Measurements from ENCODE around the gene RPL34. TPM values are rescaled to one million over a fixed set of nuclear protein-coding genes. Genes with fewer than 3 reads are reported as not detected.

Gene RPL34
- total and polyA plus RNA-seq, 2 of the 4 experiments (the other 2 are of a cell fraction), result 1,435 to 2,037 TPM

- Histone ChIP-seq H3K36me3 (ENCODE audit: control insufficient read depth, insufficient read depth, low read length) (no peaks in the 10 kb centered on the region), H2AK9ac (replicated peaks; ENCODE audit: low read depth, low read length, poor library complexity) (no peak overlapping the region), H3K4me2 (ENCODE audit: low read depth, low read length) (no peak overlapping the region), H2BK5ac (ENCODE audit: low read depth, low read length, poor library complexity, severe bottlenecking) (no peak overlapping the region), H3K18ac (ENCODE audit: low read depth, low read length) (no peak overlapping the region), H3K4me1 (ENCODE audit: control insufficient read depth, insufficient read depth, low read length) (no peaks in the 10 kb centered on the region), H4K91ac (ENCODE audit: insufficient read depth, low read depth, low read length) (no peak overlapping the region), H3K9ac (ENCODE audit: low read depth, low read length) (no peak overlapping the region), H3K9me1 (ENCODE audit: insufficient read depth, low read length) (no peaks in the 10 kb centered on the region), H3K14ac (replicated peaks; ENCODE audit: low read depth, low read length) (no peak overlapping the region), H4K20me1 (ENCODE audit: insufficient read depth, low read length) (no peaks in the 10 kb centered on the region), H3K56ac (ENCODE audit: extremely low read depth, insufficient read depth, low read length) (no peak overlapping the region), H3K9me3 (ENCODE audit: control insufficient read depth, insufficient read depth, low read length) (no peaks in the 10 kb centered on the region), H4K5ac (ENCODE audit: low read depth, low read length) (no peak overlapping the region), H2BK120ac (ENCODE audit: low read depth, low read length) (no peak overlapping the region), H2AFZ (replicated peaks; ENCODE audit: low read length, poor library complexity) (no peak overlapping the region), H2AK5ac (ENCODE audit: low read depth, low read length) (no peak overlapping the region), H3K4me3 (ENCODE audit: insufficient read depth, low read depth, low read length) (no peak overlapping the region), H3K79me1 (ENCODE audit: low read depth in 1 of 2, low read length in 2 of 2) (no peaks in the 10 kb centered on the region), H2BK15ac (ENCODE audit: low read depth, low read length) (no peak overlapping the region), H2BK20ac (ENCODE audit: low read depth, low read length) (no peak overlapping the region), H3K27ac (ENCODE audit: insufficient read depth, low read length) (no peak overlapping the region), H3K4ac (ENCODE audit: low read depth, low read length) (no peak overlapping the region), H4K8ac (ENCODE audit: low read depth in 2 of 2, low read length in 2 of 2) (no peak overlapping the region), H3K23ac (ENCODE audit: low read depth, low read length) (no peak overlapping the region), H3K27me3 (ENCODE audit: control insufficient read depth, insufficient read depth, low read length) (no peaks in the 10 kb centered on the region)
- no TSS peak for BruUV-seq (replicated peaks)
- dilution Hi-C loops (cut with HindIII; ENCODE audit: low sequenced_read_pairs, unreplicated experiment) (no loop called here), intact Hi-C loops (cut with micrococcal nuclease) (no loop called here), in situ Hi-C loops (cut with MboI; ENCODE audit: low sequenced_read_pairs) (no loop called here)
- TF ChIP-seq SMC3 (IDR thresholded peaks at IDR 0.05; ENCODE audit: low read depth, low read length) (no peak), CHD1 (IDR thresholded peaks at IDR 0.05; ENCODE audit: low read depth, low read length) (no peak), POLR2A (IDR thresholded peaks at IDR 0.05; ENCODE audit: low read depth, low read length) (no peak), USF2 (IDR thresholded peaks at IDR 0.05; ENCODE audit: low read depth, low read length) (no peak), ELK1 (IDR thresholded peaks at IDR 0.05; ENCODE audit: borderline replicate concordance, low read depth, low read length) (no peak), NFE2L2 (IDR thresholded peaks at IDR 0.05; ENCODE audit: low read depth, low read length) (no peak), RCOR1 (IDR thresholded peaks at IDR 0.05; ENCODE audit: insufficient replicate concordance, low read length) (no peak), MXI1 (IDR thresholded peaks at IDR 0.05; ENCODE audit: borderline replicate concordance, low read depth, low read length) (no peak)
- no peak for DNase-seq
- ChIA-PET POLR2A (ENCODE audit: unreplicated experiment) (no interaction called here), CTCF (no interaction called here)
- 62% methylated on average over 2 of the region's 3 CpGs; no CpG with 5 or more reads in 1 of the 2 experiments for WGBS, 2 experiments (ENCODE audit: extremely low coverage in 2 of 2, insufficient read length in 1 of 2)
- ATAC-seq (ENCODE audit: low read depth), result no peak
Measured at GRCh38 chr4:108602163-108602562, 18.2 kb upstream of the RPL34 start.

All from IMR-90 (cell line).